ENCODE measurements around the gene IFT80. TPM values are rescaled to one million over a fixed set of nuclear protein-coding genes. Genes with fewer than 3 reads are reported as not detected.

The IFT80 gene
- total and polyA plus RNA-seq, 2 donors (not counting 1 experiment from before 2014, with no cell fraction given) = 38.4 to 75.0 TPM

DNA sequence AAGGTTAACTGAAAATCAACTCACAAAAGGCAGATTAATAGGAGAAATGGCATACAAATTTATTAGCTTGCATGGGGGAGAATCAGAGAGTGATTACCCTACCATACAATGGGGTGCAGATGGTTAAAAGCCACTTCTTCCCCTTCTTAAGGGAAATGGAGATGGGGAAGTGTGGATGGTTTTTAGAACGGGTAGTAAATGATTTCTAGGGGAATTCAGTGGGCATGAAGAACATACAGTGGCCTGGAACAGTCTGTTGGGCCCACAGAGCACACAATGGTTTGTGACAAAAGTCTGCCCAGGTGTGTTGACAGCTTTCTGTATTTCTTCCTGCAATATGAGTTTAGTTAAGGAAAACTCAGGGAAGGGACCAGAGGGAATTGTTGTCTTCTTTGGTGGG is 112.8 kb downstream of the IFT80 start:
- Histone ChIP-seq H3K27ac (ENCODE audit: insufficient read depth, low read length) (no peak overlapping the region), H4K20me1 (ENCODE audit: control insufficient read depth, extremely low read depth, insufficient read depth, low read length) (no peaks in the 10 kb centered on the region), H3K79me2 (ENCODE audit: control insufficient read depth, insufficient read depth, low read length) (no peaks in the 10 kb centered on the region), H3K9ac (ENCODE audit: insufficient read depth, low read length) (no peak overlapping the region), H3K9me3 (ENCODE audit: control insufficient read depth, insufficient read depth, low read depth, low read length) (no peaks in the 10 kb centered on the region), H3K27me3 (ENCODE audit: control insufficient read depth, insufficient read depth, low read length) (no peaks in the 10 kb centered on the region), H3K4me2 (ENCODE audit: extremely low read depth, insufficient read depth, low read length) (no peak overlapping the region), H3K36me3 (ENCODE audit: control insufficient read depth, insufficient read depth, low read length) (no peaks in the 10 kb centered on the region), H3K4me1 (ENCODE audit: control insufficient read depth, extremely low read depth, insufficient read depth, low read length) (no peaks in the 10 kb centered on the region), H3K4me3 (replicated peaks in 1 of 4; ENCODE audit: control extremely low read depth in 1 of 4, insufficient read depth in 1 of 4, low read depth in 3 of 4, low read length in 4 of 4) (no peak overlapping the region), H2AFZ (ENCODE audit: low read length) (no peak overlapping the region)
- TF ChIP-seq CTCF (conservative IDR thresholded peaks at IDR 0.05 in 1 of 2, IDR thresholded peaks at IDR 0.05 in 1 of 2; ENCODE audit: low read depth in 1 of 2, low read length in 2 of 2) (no peak), EZH2 (IDR thresholded peaks at IDR 0.05; ENCODE audit: low read length, missing control alignments) (no peak)
- DNase-seq (ENCODE audit: low read depth in 2 of 2) = no peak

- Histone ChIP-seq H3K9ac (ENCODE audit: insufficient read depth, low read length) (no peak overlapping the region), H3K79me2 (ENCODE audit: control insufficient read depth, insufficient read depth, low read length) (no peaks in the 10 kb centered on the region), H3K9me3 (ENCODE audit: control insufficient read depth, insufficient read depth, low read depth, low read length) (no peaks in the 10 kb centered on the region), H3K4me1 (ENCODE audit: control insufficient read depth, extremely low read depth, insufficient read depth, low read length) (no peaks in the 10 kb centered on the region), H3K36me3 (ENCODE audit: control insufficient read depth, insufficient read depth, low read length) (peaks cover 2% of the 10 kb centered on the region), H3K27me3 (ENCODE audit: control insufficient read depth, insufficient read depth, low read length) (no peaks in the 10 kb centered on the region), H3K4me3 (replicated peaks in 1 of 4; ENCODE audit: control extremely low read depth in 1 of 4, insufficient read depth in 1 of 4, low read depth in 3 of 4, low read length in 4 of 4) (no peak overlapping the region), H3K27ac (ENCODE audit: insufficient read depth, low read length) (no peak overlapping the region), H2AFZ (ENCODE audit: low read length) (no peak overlapping the region), H4K20me1 (ENCODE audit: control insufficient read depth, extremely low read depth, insufficient read depth, low read length) (no peaks in the 10 kb centered on the region), H3K4me2 (ENCODE audit: extremely low read depth, insufficient read depth, low read length) (no peak overlapping the region)
- TF ChIP-seq EZH2 (IDR thresholded peaks at IDR 0.05; ENCODE audit: low read length, missing control alignments) (no peak), CTCF (conservative IDR thresholded peaks at IDR 0.05 in 1 of 2, IDR thresholded peaks at IDR 0.05 in 1 of 2; ENCODE audit: low read depth in 1 of 2, low read length in 2 of 2) (no peak)
- DNase-seq (ENCODE audit: low read depth in 2 of 2) = no peak
Measured at GRCh38 chr3:160280836-160281235, 118.2 kb downstream of the IFT80 start.

DNA sequence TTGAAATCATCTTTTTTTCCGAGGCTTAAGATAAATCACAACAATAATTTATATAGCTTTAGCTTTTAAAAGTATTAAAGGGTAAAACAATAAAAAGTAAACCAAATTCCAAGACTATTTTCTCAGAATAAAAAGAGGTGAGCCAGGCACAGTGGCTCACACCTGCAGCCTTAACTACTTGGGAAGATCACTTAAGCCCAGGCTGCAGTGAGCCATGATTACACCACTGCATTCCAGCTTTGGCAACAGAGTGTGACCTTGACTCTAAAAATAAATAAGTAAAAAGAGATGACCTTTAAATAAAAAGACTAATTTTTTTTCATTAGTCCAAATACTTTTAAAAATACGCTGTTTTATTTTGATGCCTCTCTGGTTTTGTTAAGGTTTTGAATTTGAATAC is 119.4 kb downstream of the IFT80 start:
- DNase-seq (ENCODE audit: low read depth in 2 of 2) = no peak
- Histone ChIP-seq H3K79me2 (ENCODE audit: control insufficient read depth, insufficient read depth, low read length) (no peaks in the 10 kb centered on the region), H3K4me2 (ENCODE audit: extremely low read depth, insufficient read depth, low read length) (no peak overlapping the region), H3K9ac (ENCODE audit: insufficient read depth, low read length) (no peak overlapping the region), H3K27ac (ENCODE audit: insufficient read depth, low read length) (no peak overlapping the region), H3K4me1 (ENCODE audit: control insufficient read depth, extremely low read depth, insufficient read depth, low read length) (no peaks in the 10 kb centered on the region), H3K36me3 (ENCODE audit: control insufficient read depth, insufficient read depth, low read length) (peaks cover 2% of the 10 kb centered on the region), H4K20me1 (ENCODE audit: control insufficient read depth, extremely low read depth, insufficient read depth, low read length) (no peaks in the 10 kb centered on the region), H3K27me3 (ENCODE audit: control insufficient read depth, insufficient read depth, low read length) (no peaks in the 10 kb centered on the region), H3K4me3 (replicated peaks in 1 of 4; ENCODE audit: control extremely low read depth in 1 of 4, insufficient read depth in 1 of 4, low read depth in 3 of 4, low read length in 4 of 4) (no peak overlapping the region), H3K9me3 (ENCODE audit: control insufficient read depth, insufficient read depth, low read depth, low read length) (no peaks in the 10 kb centered on the region), H2AFZ (ENCODE audit: low read length) (no peak overlapping the region)
- no peak for TF ChIP-seq EZH2 (IDR thresholded peaks at IDR 0.05; ENCODE audit: low read length, missing control alignments)
- no peak for TF ChIP-seq CTCF (conservative IDR thresholded peaks at IDR 0.05 in 1 of 2, IDR thresholded peaks at IDR 0.05 in 1 of 2; ENCODE audit: low read depth in 1 of 2, low read length in 2 of 2)

Data from fibroblast of lung (primary cell).